Skin of body (tissue), 2 donors: ENCODE results near the gene SERPINB7. TPM values are rescaled to one million over a fixed set of nuclear protein-coding genes. Genes with fewer than 3 reads are reported as not detected.
"Not testable (repeated sequence)": the region's sequence is repeated elsewhere in the genome, so short reads cannot be mapped to it uniquely, and the experiment has no call there.

Experiments
- DNase-seq: peaks from one replicate; lab custom pipeline; 2025; lab: John Stamatoyannopoulos, UW
- total RNA-seq: library from RNA; depleted of rRNA; stranded (reverse); fragments of >200 nt; gene quantifications from one replicate; pipeline ENCODE4 v1.2.3, GENCODE V29; 2014

Gene SERPINB7, protein sequence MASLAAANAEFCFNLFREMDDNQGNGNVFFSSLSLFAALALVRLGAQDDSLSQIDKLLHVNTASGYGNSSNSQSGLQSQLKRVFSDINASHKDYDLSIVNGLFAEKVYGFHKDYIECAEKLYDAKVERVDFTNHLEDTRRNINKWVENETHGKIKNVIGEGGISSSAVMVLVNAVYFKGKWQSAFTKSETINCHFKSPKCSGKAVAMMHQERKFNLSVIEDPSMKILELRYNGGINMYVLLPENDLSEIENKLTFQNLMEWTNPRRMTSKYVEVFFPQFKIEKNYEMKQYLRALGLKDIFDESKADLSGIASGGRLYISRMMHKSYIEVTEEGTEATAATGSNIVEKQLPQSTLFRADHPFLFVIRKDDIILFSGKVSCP
- total RNA-seq = 14.6 TPM

DNA sequence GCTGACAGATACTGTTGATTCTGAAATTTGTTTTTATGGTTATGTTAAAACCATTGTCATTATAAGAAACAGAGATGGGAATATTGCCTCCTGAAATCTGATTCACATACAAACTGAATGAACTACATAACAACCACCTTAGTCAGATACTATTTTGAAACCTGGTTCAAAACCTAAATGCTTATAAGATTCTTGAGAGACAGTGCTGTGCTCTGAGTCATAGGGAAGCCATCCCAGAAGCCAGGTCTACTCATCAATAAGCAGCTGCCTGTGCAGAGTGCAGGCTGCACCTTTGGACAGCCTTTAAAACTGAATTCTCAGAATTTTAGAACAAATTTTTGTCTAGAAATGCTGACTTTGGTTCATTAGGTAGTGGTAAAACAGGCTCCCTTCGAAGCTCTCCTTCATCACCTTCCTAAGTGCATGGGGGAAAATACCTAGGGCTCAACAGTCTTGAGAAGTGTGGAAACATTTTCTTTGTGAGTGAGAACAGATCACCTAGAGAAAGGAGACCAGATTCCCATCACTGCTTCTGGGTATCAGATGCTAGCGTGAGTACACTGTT is at the start of gene SERPINB7:
Gene SERPINB7, plus strand, starts transcription at position 253 of the 565 bp plus-strand sequence. CDS start 6,955 bp downstream, outside the sequence.
- DNase-seq = no peak

DNA sequence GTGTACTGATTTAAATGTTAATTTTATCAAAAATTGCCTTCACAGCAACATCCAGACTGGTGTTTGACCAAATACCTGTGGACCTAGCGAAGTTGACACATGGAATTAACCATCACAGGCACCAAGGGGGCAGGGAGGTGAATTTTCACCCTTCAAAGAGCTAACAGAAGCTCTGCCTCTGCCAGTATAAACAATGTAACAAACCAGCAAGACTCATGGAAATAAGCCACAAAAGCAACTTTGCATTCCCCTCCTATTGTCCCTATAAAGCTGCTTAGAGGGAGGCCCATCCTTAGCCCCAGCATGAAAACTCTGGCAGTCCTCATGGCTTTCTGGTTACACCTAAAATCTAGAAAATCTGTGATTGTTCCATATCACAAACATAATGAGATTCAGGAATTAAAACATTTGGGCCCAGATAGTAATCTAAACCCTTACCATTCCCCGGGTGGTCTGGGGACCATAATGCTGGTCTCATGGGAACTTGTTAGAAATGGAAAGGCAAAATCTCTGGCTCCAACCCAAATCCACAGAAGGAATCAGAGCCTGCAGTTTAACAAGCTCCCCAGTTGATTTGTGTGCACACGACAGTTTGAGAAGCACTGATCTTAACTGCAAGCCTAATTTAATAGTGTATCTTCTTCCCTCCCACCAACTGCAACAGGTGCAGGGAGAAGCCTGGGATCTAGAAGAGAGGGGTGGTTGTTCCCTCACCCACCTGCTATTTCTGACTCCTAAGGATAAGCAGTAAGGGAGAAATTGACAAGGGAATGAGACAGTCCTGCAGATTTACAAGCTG is 49.3 kb upstream of the SERPINB7 start:
- DNase-seq = no peak

DNA sequence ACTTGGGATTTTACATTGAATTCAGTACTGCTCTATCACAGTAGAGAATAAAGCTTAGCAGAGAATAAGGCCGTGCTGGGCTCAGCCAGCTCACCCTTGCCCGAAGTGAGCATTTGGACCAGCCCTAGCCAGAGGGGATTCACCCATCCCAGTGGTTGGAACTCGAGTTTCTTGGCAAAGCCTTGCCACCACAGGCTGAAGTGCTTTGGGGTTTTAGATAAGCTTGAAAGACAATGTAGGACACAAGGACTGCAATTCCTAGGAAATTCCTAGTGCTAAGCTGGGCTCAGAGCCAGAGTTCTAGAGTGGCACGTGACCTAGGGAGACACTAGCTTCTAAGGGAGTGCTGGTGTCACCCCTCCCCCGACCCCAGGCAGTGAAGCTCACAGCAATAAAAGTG is 44.4 kb upstream of the SERPINB7 start:
- DNase-seq = no peak

DNA sequence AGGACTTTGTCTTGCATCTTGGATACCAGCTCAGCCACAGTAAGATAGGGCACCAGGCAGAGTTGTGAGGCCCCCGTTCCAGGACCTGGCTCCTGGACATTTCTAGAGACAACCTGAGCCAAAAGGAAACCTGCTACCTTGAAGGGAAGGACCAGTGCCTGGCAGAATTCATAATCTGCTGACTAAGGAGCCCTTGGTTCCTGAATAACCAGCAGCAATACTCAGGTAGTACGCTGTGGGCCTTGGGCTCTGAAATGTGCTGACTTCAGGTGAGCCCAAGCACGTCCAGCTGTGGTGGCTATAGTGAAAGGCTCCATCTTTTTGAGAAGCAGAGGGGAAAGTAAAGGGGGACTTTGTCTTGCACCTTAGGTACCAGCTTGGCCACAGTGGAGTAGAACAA is 44.0 kb upstream of the SERPINB7 start:
- DNase-seq = no peak

DNA sequence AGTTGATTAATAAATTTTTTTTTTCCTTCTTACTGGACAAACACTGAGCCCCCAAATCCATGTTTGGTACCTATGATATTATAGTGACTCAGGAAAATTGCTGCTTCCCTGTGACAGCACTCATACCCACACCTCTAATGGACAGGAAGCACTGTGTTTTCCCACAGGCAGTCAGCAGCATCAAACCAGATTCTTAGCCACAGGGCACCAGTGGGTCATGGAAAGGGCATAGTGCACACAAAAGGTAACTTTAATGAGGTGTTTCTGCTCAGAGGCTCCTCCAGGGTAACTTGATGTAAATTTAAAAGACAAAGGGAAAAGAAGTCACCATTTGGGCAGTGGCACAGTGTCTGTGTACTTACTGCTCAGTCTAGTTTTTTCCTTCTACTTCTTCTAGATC is 38.3 kb upstream of the SERPINB7 start:
- no peak for DNase-seq

DNA sequence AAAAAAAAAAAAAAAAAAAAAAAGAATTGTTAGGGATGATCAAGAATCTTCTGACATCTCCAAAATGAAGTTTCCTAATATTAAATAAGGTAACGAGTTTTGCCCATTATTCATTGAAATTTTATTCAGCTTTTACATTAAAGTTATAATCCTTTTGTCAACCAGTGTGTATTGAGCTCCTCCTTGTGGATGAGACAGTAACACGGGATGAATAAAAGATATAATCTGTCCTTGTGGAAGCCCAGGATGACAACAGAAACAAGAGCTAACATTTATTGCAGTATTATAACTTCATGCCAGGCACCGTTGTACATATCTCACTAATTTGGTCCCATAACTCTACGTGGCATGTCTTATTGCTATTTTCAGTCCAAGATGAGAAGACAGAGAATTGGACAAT is 33.4 kb upstream of the SERPINB7 start:
- DNase-seq = peak; percentile 24

DNA sequence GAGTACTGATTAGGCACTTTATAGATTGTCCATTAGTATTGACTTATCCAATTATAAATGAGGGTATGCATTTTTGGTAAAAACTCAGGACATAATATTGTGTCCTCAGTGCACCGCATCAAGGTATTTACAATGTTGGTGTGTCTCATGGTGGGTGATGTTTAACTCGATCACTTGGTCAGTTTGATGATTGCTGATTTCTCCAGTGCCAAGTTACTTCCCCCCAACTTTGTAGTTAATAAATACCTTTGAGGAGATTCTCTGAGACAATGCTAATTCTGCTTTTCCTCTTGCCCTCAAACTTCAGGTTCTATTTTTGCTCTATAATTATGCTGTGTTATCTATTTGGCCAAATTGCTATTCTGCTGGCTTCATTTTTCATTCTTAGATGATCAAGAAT is 28.2 kb upstream of the SERPINB7 start:
- no peak for DNase-seq

DNA sequence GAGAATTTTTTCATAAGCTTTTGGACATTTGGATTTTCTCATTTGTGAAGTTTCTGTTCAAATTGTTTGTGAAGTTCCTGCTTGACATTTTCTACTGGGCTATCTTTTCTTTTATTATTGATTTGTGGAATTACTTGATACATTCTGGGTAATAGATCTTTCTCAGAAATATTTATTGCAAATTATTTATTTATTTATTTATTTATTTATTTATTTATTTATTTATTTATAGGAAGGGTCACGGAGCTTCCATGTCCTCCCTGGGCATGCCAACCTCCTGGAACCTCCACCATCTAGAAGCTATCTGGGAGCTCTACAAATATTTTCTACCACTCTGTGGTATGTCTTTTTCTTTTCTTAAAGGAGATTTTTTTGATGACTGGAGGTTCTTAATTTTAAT is 25.7 kb upstream of the SERPINB7 start:
- DNase-seq = no peak

DNA sequence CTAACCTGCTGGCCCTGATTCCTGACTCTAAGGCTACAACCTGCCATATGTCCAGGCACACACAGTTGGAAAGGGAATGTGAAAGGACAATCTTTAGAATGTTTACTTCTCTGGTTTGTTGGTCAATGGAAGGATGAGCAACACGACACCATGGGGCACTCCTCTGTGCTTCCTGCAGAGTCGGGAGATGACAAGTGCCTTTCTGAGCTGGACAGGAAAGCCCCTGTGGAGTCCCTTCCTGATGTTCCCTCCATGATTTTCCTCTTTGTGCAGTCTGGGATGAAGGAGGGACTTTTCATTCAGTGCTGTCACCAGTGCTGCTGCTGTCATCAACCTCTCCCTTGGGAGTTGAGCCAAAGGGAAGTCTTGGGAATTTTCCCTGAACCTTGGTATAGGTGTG is 22.6 kb upstream of the SERPINB7 start:
- no peak for DNase-seq

DNA sequence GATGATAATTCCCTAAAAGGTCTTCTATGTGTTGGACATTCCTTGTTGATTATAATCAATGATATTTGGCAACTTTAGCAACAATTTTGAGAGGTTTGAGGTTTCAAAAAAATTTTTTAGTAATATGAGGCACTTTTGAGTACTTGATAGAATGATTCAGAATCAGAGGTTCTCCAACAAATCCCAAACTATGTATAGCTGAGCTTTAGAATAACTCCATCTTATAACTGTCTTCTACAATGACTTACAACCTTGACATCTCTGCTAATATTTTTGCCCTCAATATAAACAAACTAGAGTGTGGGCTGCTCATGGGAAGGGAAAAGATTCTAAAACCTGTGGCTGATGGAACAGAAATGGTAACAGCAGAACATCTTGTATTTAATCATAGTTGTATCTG is 21.5 kb upstream of the SERPINB7 start:
- DNase-seq = no peak

DNA sequence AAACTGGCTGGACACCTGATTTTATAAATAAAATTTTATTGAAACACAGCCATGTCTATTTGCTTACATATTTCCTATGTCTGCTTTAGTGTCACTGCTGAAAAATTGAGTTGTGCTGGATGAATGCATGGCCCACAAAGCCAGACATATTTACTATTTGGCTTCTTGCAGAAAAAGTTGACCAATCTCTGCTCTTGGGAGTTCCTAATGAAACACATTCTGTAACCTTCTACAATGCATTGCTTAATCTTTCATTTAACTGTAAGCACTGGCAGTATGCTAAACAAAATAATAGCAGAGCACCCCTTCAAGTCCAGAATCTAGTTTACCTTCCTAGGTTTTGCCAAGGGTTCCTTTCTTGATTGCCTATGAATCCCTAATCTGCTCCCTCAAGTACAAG is 17.7 kb upstream of the SERPINB7 start:
- no peak for DNase-seq

DNA sequence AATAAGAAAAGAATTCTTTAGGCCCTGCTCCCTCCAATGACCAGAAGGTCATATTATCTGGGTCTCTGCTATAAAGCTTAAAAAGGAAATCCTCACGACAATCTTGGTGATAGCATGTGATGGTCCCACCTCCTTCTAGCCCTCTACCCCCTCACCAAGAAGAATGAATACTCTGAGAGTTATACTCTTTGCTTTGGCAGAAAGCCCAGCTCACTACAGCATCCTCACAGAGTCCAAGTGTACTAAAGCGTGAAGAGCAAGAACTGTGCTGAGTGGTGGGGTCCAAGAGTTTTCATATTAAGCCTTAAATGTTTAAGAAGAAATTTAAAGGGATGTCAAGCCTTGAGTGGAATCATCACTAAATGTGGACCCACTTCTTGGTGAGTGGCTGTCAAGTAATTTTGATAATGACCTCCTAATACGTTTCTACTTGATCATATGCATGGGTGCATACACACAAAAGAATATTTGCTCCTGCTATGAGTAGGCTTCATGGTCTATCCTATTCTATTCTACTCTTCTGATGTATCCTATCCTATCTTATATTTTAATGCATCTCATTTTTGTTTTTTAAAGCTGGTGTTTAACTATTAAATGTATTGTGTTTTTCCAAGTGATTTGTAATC is 16.5 kb upstream of the SERPINB7 start:
- no peak for DNase-seq

DNA sequence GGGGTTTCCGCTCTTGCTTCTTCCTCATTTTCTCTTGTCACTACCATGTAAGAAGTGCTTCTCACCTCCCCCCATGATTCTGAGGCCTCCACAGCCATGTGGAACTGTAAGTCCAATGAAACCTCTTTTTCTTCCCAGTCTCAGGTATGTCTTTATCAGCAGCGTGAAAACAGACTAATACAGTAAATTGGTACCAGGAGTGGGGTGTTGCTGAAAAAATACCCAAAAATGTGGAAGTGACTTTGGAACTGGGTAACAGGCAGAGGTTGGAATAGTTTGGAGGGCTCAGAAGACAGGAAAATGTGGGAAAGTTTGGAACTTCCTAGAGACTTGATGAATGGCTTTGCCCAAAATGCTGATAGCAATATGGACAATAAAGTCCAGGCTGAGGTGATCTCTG is 15.4 kb upstream of the SERPINB7 start:
- not testable (repeated sequence) for DNase-seq

DNA sequence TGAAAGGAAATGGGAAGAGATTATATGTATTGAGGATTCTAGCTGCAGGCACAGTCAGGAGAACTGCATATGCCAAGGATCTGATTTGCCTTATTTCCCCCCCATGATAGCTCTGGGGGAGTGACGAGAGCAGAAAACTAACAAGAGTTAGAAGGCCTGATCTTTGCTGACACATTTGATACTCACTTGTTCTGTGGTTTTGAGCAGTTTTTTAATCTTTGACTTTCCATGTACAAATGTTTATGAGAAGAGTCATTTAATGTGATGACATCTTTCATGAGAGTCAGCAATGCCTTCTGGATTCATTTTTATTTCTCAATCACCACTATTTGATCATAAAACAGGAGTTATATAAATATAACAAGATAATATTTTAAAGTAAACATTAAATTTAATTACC is 12.7 kb upstream of the SERPINB7 start:
- DNase-seq = no peak

DNA sequence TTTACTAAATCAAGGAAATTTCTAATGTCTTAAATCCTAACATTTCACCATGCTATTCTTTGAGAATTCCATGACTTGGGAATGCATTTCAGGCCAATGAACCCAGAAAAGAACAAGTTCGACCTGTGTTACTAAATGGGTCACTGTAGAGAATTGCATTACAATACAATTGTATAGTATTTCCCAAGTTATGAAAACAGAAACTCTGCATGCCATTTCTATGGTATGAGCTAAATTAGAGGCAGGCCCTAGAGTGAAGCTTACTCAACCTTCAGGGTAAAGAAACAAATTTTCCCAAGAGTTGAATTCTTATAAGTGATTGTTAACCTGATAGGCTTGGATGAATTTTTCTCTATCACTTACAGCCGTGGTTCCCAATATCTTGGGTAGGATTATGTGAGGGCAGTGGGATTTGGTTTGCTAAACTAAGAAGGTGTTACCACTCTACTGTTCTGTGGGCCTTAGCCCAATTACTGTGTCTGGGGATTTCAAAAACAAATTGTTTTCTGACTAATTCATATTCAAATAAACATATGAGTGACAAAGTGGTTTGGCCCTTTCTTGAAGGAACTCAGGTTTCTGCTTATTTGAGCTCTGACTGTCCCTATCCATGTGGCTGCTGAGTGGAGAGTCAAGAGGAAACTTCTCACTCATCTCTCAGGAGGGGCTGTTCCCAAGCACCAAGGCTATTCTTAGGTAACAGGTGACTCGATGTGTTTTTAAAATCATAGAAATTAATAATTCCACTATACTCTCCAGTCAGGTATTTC is 11.2 kb upstream of the SERPINB7 start:
- no peak for DNase-seq

DNA sequence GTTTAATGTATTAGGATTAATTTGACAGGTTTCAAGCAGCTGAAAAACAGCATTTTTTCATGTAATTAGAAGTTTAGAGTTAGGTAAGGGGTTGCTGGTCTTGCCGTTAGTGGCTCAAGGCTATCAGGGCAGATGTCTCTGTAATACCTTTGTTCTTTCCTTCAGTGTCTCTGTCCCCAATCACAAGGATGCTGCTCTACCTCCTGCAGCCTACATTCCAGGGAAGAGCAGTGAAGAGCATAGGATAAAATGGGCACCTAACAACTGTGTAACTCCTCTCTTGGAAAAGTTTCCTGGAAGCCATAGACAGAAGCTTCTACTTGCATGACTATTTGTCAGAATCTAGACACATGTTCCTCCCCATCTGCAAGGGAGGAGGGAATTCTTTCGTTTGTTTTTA is 9.4 kb upstream of the SERPINB7 start:
- no peak for DNase-seq

DNA sequence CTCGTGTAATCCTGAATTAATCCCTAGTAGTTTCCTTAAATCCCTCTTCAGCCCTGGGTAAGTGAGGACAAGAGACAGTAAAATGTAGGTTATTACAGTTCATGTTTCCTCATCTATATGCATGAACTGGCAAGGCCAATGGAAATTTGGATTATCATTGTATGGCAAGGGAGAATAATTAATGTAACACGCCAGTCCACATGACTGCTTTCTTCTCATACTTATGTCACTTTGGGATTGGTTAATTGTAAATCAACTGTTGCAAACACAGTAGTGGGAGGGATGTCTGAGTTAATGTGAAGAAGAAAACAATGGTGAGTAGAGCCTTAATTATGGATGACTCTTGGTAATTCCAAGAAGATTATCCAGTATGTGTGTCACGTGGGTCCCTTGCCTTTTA is 1.7 kb upstream of the SERPINB7 start:
- no peak for DNase-seq

DNA sequence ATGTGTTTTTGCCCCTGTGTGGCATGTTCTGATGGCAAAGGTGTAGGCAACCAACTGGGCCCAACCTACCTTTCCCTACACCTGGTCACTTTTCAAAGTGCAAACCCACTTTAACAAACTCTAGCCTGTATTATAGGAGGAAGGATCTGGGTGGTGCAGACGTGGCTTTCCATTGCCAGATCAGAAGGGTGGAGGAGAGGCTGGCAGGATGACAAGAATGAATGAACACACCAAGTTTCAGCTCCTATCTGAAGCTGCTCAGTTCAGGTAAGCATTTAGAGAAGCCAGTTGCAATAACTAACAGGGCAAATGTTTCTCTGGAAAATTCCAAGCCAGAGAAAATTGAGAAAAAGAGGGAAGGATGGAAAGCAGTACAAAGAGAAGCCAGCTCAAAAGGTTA is 707 bp upstream of the SERPINB7 start:
- no peak for DNase-seq

DNA sequence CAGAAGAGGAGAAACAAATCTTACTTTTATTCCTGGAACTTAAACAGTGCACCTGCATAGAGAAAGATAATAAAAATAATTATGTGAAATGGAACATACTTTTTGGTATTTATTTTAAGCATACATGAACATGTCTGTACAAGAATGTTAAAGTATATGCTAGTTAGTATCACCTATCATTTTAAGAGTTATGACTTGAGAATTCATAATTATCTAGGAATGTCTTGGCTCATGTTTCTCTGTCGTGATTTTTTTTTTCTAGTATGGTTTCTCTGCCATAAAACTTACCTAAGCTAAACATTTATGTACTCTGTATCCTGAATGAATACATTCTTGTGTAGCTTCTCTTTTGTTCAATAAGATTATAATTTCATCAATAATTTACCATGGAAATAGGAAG is 4.2 kb downstream of the SERPINB7 start:
- no peak for DNase-seq

DNA sequence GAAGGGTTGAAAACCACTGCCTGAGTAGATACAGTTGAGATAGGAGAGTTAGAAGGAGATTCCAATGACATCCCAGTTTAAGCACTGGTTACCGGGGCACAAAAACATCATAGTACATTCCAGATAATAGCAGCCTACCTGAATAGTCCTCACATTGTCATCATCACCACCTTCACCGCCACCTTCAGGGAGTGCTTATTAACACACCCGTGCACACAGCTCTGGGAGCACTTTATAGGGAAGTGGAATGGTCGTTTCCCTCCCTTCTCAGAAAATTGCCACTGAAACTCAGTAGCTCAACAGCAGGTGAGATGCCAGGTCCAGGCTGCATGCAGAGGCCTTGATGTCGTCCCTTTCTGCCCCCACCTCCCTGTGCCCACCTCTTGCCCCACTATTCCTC is 8.2 kb downstream of the SERPINB7 start:
- no peak for DNase-seq

DNA sequence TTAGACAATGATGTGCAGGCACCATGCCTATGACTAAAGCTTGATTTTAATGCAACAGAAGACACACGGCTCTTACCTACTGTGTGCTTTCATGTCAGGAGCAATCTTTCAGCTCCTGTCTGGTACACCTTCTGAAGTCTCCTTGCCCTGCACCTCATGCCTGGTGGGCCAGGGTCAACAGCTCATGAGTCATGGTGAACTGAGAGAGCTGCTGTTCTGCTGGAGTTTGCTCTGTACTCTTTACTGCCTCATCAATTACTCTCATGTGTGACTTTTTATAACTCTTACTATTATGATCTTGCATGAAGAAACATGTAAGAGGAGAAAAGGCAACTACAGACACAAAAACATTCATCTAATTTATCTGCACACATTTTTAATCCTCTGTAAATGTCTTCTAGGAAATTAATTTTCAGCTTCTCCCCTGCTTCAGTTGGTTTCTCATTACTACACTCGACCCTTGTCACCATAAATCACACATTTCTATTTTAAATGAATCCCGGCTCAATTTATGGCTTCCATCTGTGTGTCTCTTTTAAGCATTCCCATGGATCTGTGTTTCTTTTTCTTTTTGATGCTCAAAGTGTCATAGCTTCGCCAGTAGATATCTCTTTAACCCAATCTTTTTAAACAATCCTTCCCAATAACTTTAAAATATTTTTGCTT is 9.7 kb downstream of the SERPINB7 start:
- DNase-seq = peak; percentile 56
